HFFc6 (cell line): ENCODE measurements around the gene AKAP4. TPM values are rescaled to one million over a fixed set of nuclear protein-coding genes. Genes with fewer than 3 reads are reported as not detected.

Experiments used
- DNase-seq: peaks from one replicate; pipeline ENCODE4 v3.0.0-alpha.2; 2018
- H3K27ac Mint-ChIP-seq: 2 replicates; pipeline ENCODE4 v1.8.0; 2020; ENCODE audit warnings: mild to moderate bottlenecking, mixed read lengths
- H3K27me3 Mint-ChIP-seq: 2 replicates; pipeline ENCODE4 v1.8.0; 2021; ENCODE audit warnings: mild to moderate bottlenecking, moderate library complexity, mixed read lengths; ENCODE audit not compliant: insufficient read depth
- H3K36me3 Mint-ChIP-seq: 2 replicates; pipeline ENCODE4 v1.8.0; 2021; ENCODE audit warnings: low read depth, mixed read lengths
- H3K4me1 Mint-ChIP-seq: 2 replicates; pipeline ENCODE4 v1.8.0; 2020; ENCODE audit warnings: low read depth, mixed read lengths
- H3K4me3 Mint-ChIP-seq: 2 replicates; pipeline ENCODE4 v1.8.0; 2020; ENCODE audit warnings: mild to moderate bottlenecking, moderate library complexity, mixed read lengths
- H3K9me3 Mint-ChIP-seq: 2 replicates; pipeline ENCODE4 v1.8.0; 2020; ENCODE audit warnings: mild to moderate bottlenecking, mixed read lengths
- CTCF ChIP-seq: fragments of 200-600 bp; sonication (generic); IDR thresholded peaks from 2 replicates; pipeline ENCODE4 v1.5.0; 2021; ENCODE audit warnings: antibody characterized with exemption, mild to moderate bottlenecking
- total RNA-seq, 6 experiments: library from RNA; stranded (reverse); fragmentation: NEBNext Ultra II Directional; extraction: Animal tissue kit (Norgen Biotek cat#: 25700); gene quantifications; 2 replicates in 1 of 6; 3 replicates in 5 of 6; pipeline ENCODE4 v1.2.3, GENCODE V29; 2021

Gene AKAP4
- total RNA-seq, 6 experiments from 2014 or later, result not detected

GRCh38 chrX:50154429-50154828, 46.4 kb downstream of the AKAP4 start:
- no peaks in the 10 kb centered on the region for H3K9me3 Mint-ChIP-seq
- TF ChIP-seq CTCF, result no peak
- H3K4me3 Mint-ChIP-seq, result no peak overlapping the region
- H3K36me3 Mint-ChIP-seq, result no peaks in the 10 kb centered on the region
- H3K4me1 Mint-ChIP-seq, result no peaks in the 10 kb centered on the region
- no peak overlapping the region for H3K27ac Mint-ChIP-seq
- no peak for DNase-seq
- no peaks in the 10 kb centered on the region for H3K27me3 Mint-ChIP-seq

- H3K4me3 Mint-ChIP-seq, result no peak overlapping the region
- H3K4me1 Mint-ChIP-seq, result no peaks in the 10 kb centered on the region
- H3K36me3 Mint-ChIP-seq, result no peaks in the 10 kb centered on the region
- no peaks in the 10 kb centered on the region for H3K9me3 Mint-ChIP-seq
- no peak for DNase-seq
- no peak for TF ChIP-seq CTCF
- H3K27ac Mint-ChIP-seq, result no peak overlapping the region
- H3K27me3 Mint-ChIP-seq, result no peaks in the 10 kb centered on the region
These were observed 48.4 kb downstream of the AKAP4 start for GRCh38 chrX:50152456-50152855.

- no peaks in the 10 kb centered on the region for H3K4me1 Mint-ChIP-seq
- H3K4me3 Mint-ChIP-seq, result no peak overlapping the region
- no peak overlapping the region for H3K27ac Mint-ChIP-seq
- H3K9me3 Mint-ChIP-seq, result no peaks in the 10 kb centered on the region
- H3K27me3 Mint-ChIP-seq, result no peaks in the 10 kb centered on the region
- DNase-seq, result no peak
- no peak for TF ChIP-seq CTCF
- H3K36me3 Mint-ChIP-seq, result no peaks in the 10 kb centered on the region
These were observed 52.8 kb downstream of the AKAP4 start for GRCh38 chrX:50147972-50148371.

Other genes with a start within 250 kb of the AKAP4 start
- gene CCNB3, start 3.8 kb upstream of the AKAP4 start, total RNA-seq, result under 1 TPM; 0.05 to 0.19 (median 0.16) TPM